Parathyroid adenoma (tissue), 2 donors: ENCODE data around the gene AP4B1.

ENCODE experiments used
- H2AFZ ChIP-seq: fragments of 300-600 bp; sonication (generic); one replicate; pipeline ENCODE4 v1.7.0; 2017; ENCODE audit warnings: antibody characterized with exemption, mild to moderate bottlenecking
- H3K27ac ChIP-seq: fragments of 300-600 bp; sonication (generic); one replicate; pipeline ENCODE4 v1.7.0; 2017
- H3K27me3 ChIP-seq: fragments of 300-600 bp; sonication (generic); one replicate; pipeline ENCODE4 v1.7.0; 2017; ENCODE audit warnings: low read length; ENCODE audit not compliant: control insufficient read depth, insufficient read depth
- H3K36me3 ChIP-seq: fragments of 300-600 bp; sonication (generic); one replicate; pipeline ENCODE4 v1.7.0; 2017; ENCODE audit warnings: low read length; ENCODE audit not compliant: control insufficient read depth, insufficient read depth
- H3K4me1 ChIP-seq: fragments of 300-600 bp; sonication (generic); one replicate; pipeline ENCODE4 v1.7.0; 2017; ENCODE audit warnings: control low read depth
- H3K4me2 ChIP-seq: fragments of 300-600 bp; sonication (generic); one replicate; pipeline ENCODE4 v1.7.0; 2017; ENCODE audit warnings: low read length
- H3K4me3 ChIP-seq: fragments of 300-600 bp; sonication (generic); one replicate; pipeline ENCODE4 v1.7.0; 2017; ENCODE audit warnings: low read depth, low read length
- H3K79me2 ChIP-seq: fragments of 300-600 bp; sonication (generic); one replicate; pipeline ENCODE4 v1.7.0; 2017; ENCODE audit warnings: control low read depth
- H3K9ac ChIP-seq: fragments of 300-600 bp; sonication (generic); one replicate; pipeline ENCODE4 v1.7.0; 2017; ENCODE audit warnings: mild to moderate bottlenecking
- H3K9me3 ChIP-seq: fragments of 300-600 bp; sonication (generic); one replicate; pipeline ENCODE4 v1.7.0; 2017; ENCODE audit warnings: low read length; ENCODE audit not compliant: control insufficient read depth
- TF ChIP-seq, protein P1 (sequence below): fragments of 300-600 bp; sonication (generic); IDR thresholded peaks from one replicate; pipeline ENCODE4 v1.7.0; 2017; ENCODE audit warnings: antibody characterized with exemption, mild to moderate bottlenecking
- donor health status: primary hyperparathyroidism.

AP4B1 gene

DNA sequence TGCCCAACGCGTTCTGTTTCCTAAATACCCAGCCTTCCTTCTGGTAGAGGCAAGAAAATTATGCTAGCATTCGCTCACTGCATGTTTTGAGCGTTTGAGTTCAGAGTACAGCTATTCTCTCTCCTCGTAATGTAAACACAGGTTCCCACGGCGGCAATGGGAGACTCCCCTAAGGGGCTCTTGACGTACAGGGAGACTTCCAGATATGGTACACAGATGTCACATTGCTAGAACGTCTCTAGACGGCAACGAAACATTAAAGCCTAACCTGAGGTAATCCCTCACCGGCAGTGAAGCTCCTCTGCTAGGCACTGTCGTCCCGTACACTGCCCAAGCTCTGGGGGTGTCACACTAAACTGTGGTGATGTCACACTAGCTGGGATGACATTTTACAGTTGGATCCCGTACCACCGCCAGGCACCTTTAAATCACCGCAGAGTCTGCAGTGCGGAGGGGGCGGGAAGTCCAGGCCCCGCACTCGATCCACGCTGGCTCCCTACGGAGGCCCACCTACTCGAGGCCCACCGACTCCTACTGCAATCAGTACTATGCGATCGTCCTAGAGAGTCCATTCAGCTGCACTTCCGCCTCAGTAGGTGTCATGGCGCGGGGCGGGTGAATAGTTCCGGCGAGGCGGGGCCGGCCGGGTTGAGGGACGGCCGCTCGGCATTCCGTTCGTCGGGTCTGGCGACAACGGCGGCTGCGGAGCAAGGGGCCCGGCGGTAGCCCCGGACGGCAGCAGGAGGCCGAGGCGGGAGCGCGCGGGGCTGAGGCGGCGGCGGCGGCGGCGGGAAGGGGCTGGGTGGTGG, 24.5 kb upstream of the AP4B1 start, which contains the start of gene HIPK1:
HIPK1 (plus strand) TSS at position 384 of the 809 bp plus-strand sequence.
- H3K27ac ChIP-seq: peak within 1 kb of the TSS; percentile 92
- TF ChIP-seq, protein P1, sequence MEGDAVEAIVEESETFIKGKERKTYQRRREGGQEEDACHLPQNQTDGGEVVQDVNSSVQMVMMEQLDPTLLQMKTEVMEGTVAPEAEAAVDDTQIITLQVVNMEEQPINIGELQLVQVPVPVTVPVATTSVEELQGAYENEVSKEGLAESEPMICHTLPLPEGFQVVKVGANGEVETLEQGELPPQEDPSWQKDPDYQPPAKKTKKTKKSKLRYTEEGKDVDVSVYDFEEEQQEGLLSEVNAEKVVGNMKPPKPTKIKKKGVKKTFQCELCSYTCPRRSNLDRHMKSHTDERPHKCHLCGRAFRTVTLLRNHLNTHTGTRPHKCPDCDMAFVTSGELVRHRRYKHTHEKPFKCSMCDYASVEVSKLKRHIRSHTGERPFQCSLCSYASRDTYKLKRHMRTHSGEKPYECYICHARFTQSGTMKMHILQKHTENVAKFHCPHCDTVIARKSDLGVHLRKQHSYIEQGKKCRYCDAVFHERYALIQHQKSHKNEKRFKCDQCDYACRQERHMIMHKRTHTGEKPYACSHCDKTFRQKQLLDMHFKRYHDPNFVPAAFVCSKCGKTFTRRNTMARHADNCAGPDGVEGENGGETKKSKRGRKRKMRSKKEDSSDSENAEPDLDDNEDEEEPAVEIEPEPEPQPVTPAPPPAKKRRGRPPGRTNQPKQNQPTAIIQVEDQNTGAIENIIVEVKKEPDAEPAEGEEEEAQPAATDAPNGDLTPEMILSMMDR: no peak
- no peaks in the 10 kb centered on the region for H3K9me3 ChIP-seq
- H3K4me1 ChIP-seq: peaks cover 6% of the 10 kb centered on the region
- peak within 1 kb of the TSS; percentile 76 for H3K9ac ChIP-seq
- H2AFZ ChIP-seq: peak within 1 kb of the TSS; percentile 93
- H3K4me3 ChIP-seq: peak within 1 kb of the TSS; percentile 86
- no peaks in the 10 kb centered on the region for H3K36me3 ChIP-seq
- no peaks in the 10 kb centered on the region for H3K27me3 ChIP-seq
- peak within 1 kb of the TSS; percentile 97 for H3K4me2 ChIP-seq
- peaks cover 10% of the 10 kb centered on the region for H3K79me2 ChIP-seq

GRCh38 chr1:113928187-113928930, 23.8 kb upstream of the AP4B1 start:
- TF ChIP-seq, protein P1: no peak
- H3K27me3 ChIP-seq: no peaks in the 10 kb centered on the region
- H3K27ac ChIP-seq: peak overlapping the region; percentile 92
- H3K4me3 ChIP-seq: peak overlapping the region; percentile 86
- peak overlapping the region; percentile 53 for H3K9ac ChIP-seq
- H3K4me2 ChIP-seq: peak overlapping the region; percentile 80
- H3K36me3 ChIP-seq: no peaks in the 10 kb centered on the region
- H3K79me2 ChIP-seq: peaks cover 10% of the 10 kb centered on the region
- no peaks in the 10 kb centered on the region for H3K9me3 ChIP-seq
- peaks cover 6% of the 10 kb centered on the region for H3K4me1 ChIP-seq
- peak overlapping the region; percentile 93 for H2AFZ ChIP-seq

DNA sequence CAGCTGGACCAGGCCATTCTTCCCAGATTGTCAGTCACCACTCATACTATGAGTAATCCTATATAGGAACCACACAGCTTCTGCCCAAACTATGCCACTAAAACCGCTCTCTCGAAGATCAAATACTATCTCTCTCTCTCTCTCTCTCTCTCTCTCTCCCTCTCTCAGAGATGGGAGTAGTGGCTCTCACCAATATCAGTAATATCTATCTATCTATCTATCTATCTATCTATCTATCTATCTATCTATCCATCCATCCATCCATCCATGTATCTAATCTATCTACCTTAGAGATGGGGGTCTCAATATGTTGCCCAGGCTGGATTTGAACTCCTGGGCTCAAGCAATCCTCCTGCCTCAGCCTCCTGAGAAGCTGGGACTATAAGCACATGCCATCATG, 19.9 kb upstream of the AP4B1 start:
- Histone ChIP-seq H2AFZ (no peak overlapping the region), H3K4me1 (peaks cover 4% of the 10 kb centered on the region), H3K9ac (no peak overlapping the region), H3K27me3 (no peaks in the 10 kb centered on the region), H3K36me3 (no peaks in the 10 kb centered on the region), H3K9me3 (no peaks in the 10 kb centered on the region), H3K27ac (no peak overlapping the region), H3K4me3 (no peak overlapping the region), H3K4me2 (no peak overlapping the region), H3K79me2 (no peaks in the 10 kb centered on the region)
- TF ChIP-seq, protein P1: no peak

- H3K4me3 ChIP-seq: no peak overlapping the region
- TF ChIP-seq, protein P1: no peak
- no peak overlapping the region for H2AFZ ChIP-seq
- no peaks in the 10 kb centered on the region for H3K27me3 ChIP-seq
- H3K4me1 ChIP-seq: no peaks in the 10 kb centered on the region
- no peaks in the 10 kb centered on the region for H3K9me3 ChIP-seq
- no peak overlapping the region for H3K27ac ChIP-seq
- no peaks in the 10 kb centered on the region for H3K36me3 ChIP-seq
- no peak overlapping the region for H3K4me2 ChIP-seq
- H3K79me2 ChIP-seq: no peaks in the 10 kb centered on the region
- H3K9ac ChIP-seq: no peak overlapping the region
These were observed 18.4 kb upstream of the AP4B1 start for GRCh38 chr1:113922957-113923356.
